Activated T-cell treated with anti-CD3 and anti-CD28 coated beads for 4 hours (primary cell): ENCODE results near the gene ZBED6.
"Not testable (repeated sequence)": the region's sequence is repeated elsewhere in the genome, so short reads cannot be mapped to it uniquely, and the experiment has no call there.

ENCODE experiments used
- DNase-seq: peaks from one replicate; pipeline ENCODE4 v3.0.0-alpha.2; 2020

The ZBED6 gene

DNA sequence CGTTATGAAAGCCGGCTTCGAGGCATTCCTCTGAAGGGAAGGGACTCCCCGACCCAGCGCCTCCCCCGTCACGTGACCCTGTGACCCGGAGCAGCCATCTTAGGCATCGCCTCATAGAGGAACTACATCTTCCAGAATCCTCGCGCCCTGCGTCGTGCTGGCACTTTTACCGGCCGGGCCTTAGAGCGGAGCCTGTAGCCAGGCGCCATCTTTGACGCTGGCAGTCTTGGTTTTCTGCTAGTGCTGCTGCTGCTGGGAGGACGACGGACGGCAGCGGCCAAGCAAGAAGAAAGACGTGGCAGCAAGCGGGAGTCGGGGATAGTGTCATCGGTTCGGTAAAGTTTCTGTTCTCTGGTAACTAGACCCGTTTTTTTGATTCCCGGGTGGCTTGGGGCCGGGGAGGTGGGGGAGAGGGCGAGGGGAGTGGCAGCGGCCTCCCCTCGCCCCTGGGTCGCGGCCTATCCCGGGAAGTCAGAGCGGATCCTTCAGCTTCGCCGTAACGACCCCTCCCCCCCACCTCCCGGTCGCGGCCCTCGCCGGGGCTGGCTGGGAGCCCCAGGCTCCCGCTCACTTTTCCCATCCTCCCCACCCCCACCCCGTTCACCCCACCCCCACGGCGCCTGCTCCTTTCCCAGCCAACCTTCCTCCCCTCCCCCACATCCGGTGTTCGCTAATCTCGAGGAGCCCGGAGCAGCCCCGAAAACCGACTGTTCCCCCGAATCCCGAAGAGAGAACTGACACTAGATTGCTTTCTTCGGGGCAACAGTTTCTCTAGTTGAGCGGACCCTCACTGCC, at the start of gene ZBED6, which contains the start of gene ZC3H11A:
Gene ZBED6, plus strand, starts transcription at position 183 of the 795 bp plus-strand sequence. CDS start 1,900 bp downstream, outside the sequence.
Gene ZC3H11A, plus strand, starts transcription at position 183 of the 795 bp plus-strand sequence. CDS start 21,448 bp downstream, outside the sequence.
- peak; percentile 97 for DNase-seq

DNA sequence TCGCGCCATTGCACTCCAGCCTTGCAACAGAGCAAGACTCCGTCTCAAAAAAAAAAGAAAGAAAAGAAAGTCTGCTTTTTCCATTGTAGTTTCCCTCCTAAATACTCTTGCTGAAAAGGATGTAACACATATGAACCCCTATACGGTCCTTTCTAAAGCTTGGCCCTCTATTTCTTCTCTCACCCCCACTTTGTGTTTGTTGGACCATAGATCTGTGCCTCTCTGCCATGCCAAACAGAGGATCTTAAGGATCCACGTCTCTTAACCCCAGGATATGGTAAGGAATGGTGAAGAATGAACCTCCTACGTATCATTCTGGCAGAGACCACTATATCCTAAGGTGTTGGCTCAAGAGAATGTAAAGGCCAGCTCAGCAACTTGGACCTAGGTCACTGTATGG, 49.1 kb upstream of the ZBED6 start:
- no peak for DNase-seq

GRCh38 chr1:203751051-203751450, 44.4 kb upstream of the ZBED6 start:
- no peak for DNase-seq

DNA sequence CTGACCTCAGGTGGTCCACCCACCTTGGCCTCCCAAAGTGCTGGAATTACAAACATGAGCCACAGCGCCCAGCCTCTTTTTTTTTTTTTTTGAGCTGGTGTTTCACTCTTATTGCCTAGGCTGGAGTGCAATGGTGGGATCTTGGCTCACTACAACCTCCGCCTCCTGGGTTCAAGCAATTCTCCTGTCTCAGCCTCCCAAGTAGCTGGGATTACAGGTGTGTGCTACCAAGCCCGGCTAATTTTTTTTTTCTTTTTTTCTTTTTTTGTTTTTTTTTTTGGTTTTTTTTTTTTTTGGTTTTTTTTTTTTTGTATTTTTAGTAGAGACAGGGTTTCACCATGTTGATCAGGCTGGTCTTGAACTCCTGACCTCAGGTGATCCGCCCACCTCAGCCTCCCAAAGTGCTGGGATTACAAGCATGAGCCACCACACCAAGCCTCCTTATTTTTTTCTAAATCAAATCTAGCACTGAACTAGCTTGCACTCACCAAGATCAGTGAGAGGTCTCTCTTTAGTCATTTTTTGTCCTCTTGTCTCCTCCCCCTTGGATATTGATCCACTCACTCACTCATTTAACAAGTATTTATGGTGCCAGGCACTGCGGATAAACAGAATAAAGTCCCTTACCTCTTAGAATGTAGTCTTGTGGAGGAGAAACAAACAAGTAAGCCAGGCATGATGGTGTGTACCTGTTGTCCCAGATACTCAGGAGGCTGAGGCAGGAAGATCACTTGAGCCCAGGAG, 43.6 kb upstream of the ZBED6 start:
- not testable (repeated sequence) for DNase-seq

GRCh38 chr1:203754455-203754864, 41.0 kb upstream of the ZBED6 start:
- no peak for DNase-seq

DNA sequence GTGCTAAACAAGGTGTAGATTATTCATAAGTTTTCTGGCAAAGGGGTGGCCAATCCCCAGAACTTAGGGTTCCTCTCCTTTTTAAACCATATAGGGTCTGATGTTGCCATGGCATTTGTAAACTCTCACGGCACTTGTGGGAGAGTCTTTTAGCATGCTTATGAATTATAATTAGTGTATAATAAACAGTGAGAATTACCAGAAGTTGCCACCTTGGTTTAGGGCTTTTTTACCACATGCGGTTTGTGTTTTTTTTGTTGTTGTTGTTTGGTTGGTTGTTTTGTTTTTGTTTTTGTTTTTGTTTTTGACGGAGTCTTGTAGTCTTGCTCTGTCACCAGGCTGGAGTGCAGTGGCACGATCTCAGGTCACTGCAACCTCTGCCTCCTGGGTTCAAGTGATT, 39.4 kb upstream of the ZBED6 start:
- no peak for DNase-seq

GRCh38 chr1:203758749-203759148, 36.7 kb upstream of the ZBED6 start:
- not testable (repeated sequence) for DNase-seq

- DNase-seq = no peak
Observed at GRCh38 chr1:203760506-203760905, 34.9 kb upstream of the ZBED6 start.

- not testable (repeated sequence) for DNase-seq
Observed at GRCh38 chr1:203761958-203762357, 33.5 kb upstream of the ZBED6 start.

GRCh38 chr1:203763505-203763904, 31.9 kb upstream of the ZBED6 start:
- DNase-seq = no peak

GRCh38 chr1:203764105-203765028, 31.1 kb upstream of the ZBED6 start:
- DNase-seq = no peak

- peak; percentile 72 for DNase-seq
Observed at GRCh38 chr1:203765029-203765837, 30.2 kb upstream of the ZBED6 start, which contains the start of gene LAX1. LAX1 (plus strand) TSS chr1:203765183; CDS start chr1:203765566, 383 bp downstream.

DNA sequence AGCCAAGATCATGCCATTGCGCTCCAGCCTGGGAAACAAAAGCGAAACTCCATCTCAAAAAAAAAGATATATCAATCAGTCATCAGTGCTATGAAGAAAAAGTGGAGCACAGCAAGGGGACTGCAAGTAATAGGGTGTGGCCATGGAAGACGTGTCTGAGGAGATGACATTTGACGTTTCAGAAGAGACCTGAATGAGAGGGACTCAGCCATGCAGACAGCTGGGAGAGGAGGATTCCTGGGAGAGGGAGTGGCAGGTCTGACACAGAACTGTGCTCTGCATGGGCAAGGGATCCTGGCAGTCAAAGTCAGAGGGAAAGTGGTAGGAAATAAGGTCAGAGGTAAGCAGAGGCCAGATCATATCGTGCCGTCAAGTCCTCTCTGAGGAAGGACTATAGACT, 27.2 kb upstream of the ZBED6 start:
- no peak for DNase-seq

DNA sequence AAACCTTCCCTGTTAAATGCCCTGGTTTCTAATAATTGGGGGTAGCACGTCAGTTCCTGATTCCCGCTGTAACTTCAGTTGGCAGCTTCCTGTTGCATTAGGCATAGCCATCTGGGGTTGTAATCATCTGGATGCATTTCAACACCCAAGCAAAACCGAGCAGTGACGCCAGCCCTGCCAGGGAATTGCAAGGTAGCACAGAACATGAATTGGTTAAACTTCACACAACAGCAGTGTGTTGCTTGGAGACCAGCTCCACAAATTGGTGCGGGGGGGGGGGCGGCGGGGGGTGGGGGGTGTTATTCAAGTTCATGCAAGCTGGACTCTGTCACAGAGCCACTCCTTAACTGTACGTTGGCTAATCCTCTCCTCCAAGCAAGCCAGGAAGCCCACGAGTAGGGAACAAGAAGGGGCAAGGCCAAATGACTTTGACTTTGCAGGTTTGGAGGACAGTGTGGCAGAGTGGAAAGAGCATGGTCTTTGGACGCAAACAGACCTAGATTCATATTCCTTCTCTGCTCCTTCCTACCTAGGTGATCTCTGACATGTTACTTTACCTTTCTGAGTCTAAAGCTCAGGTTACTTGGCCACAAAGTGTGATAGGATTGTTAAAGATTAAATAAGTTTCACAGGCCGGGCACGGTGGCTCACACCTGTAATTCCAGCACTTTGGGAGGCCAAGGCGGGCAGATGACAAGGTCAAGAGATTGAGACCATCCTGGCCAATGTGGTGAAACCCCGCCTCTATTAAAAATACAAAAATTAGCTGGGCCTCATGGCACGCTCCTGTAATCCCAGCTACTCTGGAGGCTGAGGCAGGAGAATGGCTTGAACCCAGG, 25.7 kb upstream of the ZBED6 start:
- no peak for DNase-seq

GRCh38 chr1:203771901-203772301, 23.5 kb upstream of the ZBED6 start:
- DNase-seq = no peak

DNA sequence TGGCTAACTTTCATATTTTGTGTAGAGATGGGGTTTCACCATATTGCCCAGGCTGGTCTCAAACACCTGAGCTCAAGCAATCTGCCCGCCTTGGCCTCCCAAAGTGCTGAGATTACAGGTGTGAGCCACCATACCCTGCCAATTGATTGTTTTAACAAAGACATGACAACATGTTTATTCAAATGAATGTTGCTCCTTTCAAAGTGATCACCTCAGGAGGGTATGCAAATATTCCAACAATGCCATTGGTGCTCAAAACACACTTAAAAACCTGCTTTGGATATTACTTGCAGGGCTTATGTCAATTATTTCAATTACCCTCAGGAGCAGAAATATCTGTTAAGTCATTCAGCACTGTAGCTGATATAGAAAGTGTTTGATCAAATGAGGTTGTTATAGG, 22.6 kb upstream of the ZBED6 start:
- no peak for DNase-seq

- no peak for DNase-seq
Observed at GRCh38 chr1:203776636-203777035, 18.8 kb upstream of the ZBED6 start.

DNA sequence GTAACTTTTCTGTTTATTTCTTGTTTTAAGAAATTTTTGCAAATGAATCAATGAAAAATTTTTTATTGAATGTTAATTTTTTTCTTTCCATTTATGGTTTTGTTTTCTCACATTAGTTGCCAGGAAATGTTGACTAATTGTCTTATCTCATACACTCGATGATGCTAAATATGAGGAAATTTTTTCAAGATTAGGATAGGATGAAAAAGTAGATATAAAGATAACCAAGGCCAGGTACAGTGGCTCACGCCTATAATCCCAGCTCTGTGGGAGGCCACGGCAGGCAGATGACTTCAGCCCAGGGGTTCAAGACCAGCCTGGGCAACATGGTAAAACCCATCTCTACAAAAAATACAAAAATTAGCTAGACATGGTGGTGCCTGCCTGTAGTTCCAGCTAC, 17.8 kb upstream of the ZBED6 start:
- no peak for DNase-seq

DNA sequence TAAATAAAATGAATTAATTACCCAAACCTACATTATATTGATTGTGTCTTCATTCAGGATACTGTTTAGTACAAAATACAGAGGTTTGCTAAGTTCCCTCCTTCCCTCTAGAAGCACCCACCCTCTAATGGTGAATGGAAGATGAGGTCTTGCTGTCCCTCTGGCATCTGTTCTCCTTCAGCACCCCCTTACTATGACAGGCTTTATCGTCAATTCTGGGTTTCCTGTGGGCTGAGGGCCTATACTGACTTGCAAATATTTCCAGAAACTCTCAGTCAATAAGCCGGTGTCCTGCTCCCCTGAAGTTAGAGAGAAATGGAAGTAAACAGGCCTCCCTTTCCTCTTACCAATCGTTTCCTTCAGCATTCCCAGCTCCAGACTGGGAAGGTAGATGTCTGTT, 17.3 kb upstream of the ZBED6 start:
- no peak for DNase-seq

- no peak for DNase-seq
Observed at GRCh38 chr1:203778789-203779188, 16.6 kb upstream of the ZBED6 start.

- no peak for DNase-seq
Observed at GRCh38 chr1:203781962-203782361, 13.5 kb upstream of the ZBED6 start.
